ENCODE data around the gene RHOG.
A peak's percentile ranks its signal among the peaks of the same experiment; 100 is the strongest.
"Not testable (repeated sequence)": the region's sequence is repeated elsewhere in the genome, so short reads cannot be mapped to it uniquely, and the experiment has no call there.

Gene RHOG

GRCh38 chr11:3834349-3834663, 6.5 kb downstream of the RHOG start:
- DNase-seq (ENCODE audit: low spot score): no peak

- no peak for DNase-seq (ENCODE audit: low spot score)
These were observed 7.3 kb downstream of the RHOG start for GRCh38 chr11:3833449-3833848.

- no peak for DNase-seq (ENCODE audit: low spot score)
These were observed 7.9 kb downstream of the RHOG start for GRCh38 chr11:3832816-3833215.

GRCh38 chr11:3831378-3832239, 9.2 kb downstream of the RHOG start:
- DNase-seq (ENCODE audit: low spot score): no peak

- no peak for DNase-seq (ENCODE audit: low spot score)
These were observed 10.0 kb downstream of the RHOG start for GRCh38 chr11:3830730-3831129.

- DNase-seq (ENCODE audit: low spot score): no peak
These were observed 10.7 kb downstream of the RHOG start for GRCh38 chr11:3830088-3830487.

GRCh38 chr11:3827434-3828186, 13.1 kb downstream of the RHOG start:
- DNase-seq (ENCODE audit: low spot score): no peak

GRCh38 chr11:3826721-3827120, 14.0 kb downstream of the RHOG start:
- DNase-seq (ENCODE audit: low spot score): no peak

GRCh38 chr11:3825473-3826154, 15.1 kb downstream of the RHOG start:
- no peak for DNase-seq (ENCODE audit: low spot score)

- DNase-seq (ENCODE audit: low spot score): peak; percentile 86
These were observed 15.9 kb downstream of the RHOG start for GRCh38 chr11:3824714-3825472.

GRCh38 chr11:3823762-3824506, 16.8 kb downstream of the RHOG start:
- no peak for DNase-seq (ENCODE audit: low spot score)

GRCh38 chr11:3823303-3823702, 17.5 kb downstream of the RHOG start:
- DNase-seq (ENCODE audit: low spot score): no peak

- DNase-seq (ENCODE audit: low spot score): no peak
These were observed 18.4 kb downstream of the RHOG start for GRCh38 chr11:3822312-3822711.

- no peak for DNase-seq (ENCODE audit: low spot score)
These were observed 19.8 kb downstream of the RHOG start for GRCh38 chr11:3820971-3821370.

- DNase-seq (ENCODE audit: low spot score): no peak
These were observed 23.5 kb downstream of the RHOG start for GRCh38 chr11:3817181-3817800.

GRCh38 chr11:3816673-3817072, 24.1 kb downstream of the RHOG start:
- no peak for DNase-seq (ENCODE audit: low spot score)

GRCh38 chr11:3815845-3816244, 24.9 kb downstream of the RHOG start:
- DNase-seq (ENCODE audit: low spot score): no peak

- not testable (repeated sequence) for DNase-seq (ENCODE audit: low spot score)
These were observed 25.9 kb downstream of the RHOG start for GRCh38 chr11:3814832-3815231.

GRCh38 chr11:3810951-3811350, 29.8 kb downstream of the RHOG start:
- DNase-seq (ENCODE audit: low spot score): no peak

- no peak for DNase-seq (ENCODE audit: low spot score)
These were observed 30.3 kb downstream of the RHOG start for GRCh38 chr11:3810446-3810845.

GRCh38 chr11:3809624-3809928, 31.2 kb downstream of the RHOG start:
- DNase-seq (ENCODE audit: low spot score): no peak
